ENCODE measurements around the gene ELAC2. TPM values are rescaled to one million over a fixed set of nuclear protein-coding genes. Genes with fewer than 3 reads are reported as not detected.

Gene ELAC2
- total RNA-seq, 1 experiment from 2014 or later, result 38.9 TPM

GRCh38 chr17:12966413-12966812 is 51.4 kb downstream of the ELAC2 start:
- POLR2A ChIA-PET, result interaction anchor here (0.5 kb wide), 1 partner anchor 12 kb away, joined by 3 read pairs; no protein-coding TSS in a partner anchor
- Mint-ChIP-seq H3K27ac (ENCODE audit: unreplicated experiment) (no peak overlapping the region), H3K4me3 (ENCODE audit: unreplicated experiment) (no peak overlapping the region), H3K36me3 (ENCODE audit: insufficient read depth, unreplicated experiment) (no peaks in the 10 kb centered on the region), H3K27me3 (ENCODE audit: insufficient read depth, unreplicated experiment) (no peaks in the 10 kb centered on the region), H3K9me3 (ENCODE audit: unreplicated experiment) (no peaks in the 10 kb centered on the region), H3K4me1 (ENCODE audit: low read depth, unreplicated experiment) (no peaks in the 10 kb centered on the region)
- Histone ChIP-seq H3K36me3 (ENCODE audit: control insufficient read depth, insufficient read depth, low read length) (no peaks in the 10 kb centered on the region), H3K4me3 (ENCODE audit: low read depth, low read length) (no peak overlapping the region), H3K9me3 (no peaks in the 10 kb centered on the region), H3K4me1 (no peaks in the 10 kb centered on the region), H3K27me3 (replicated peaks; ENCODE audit: control insufficient read depth, insufficient read depth, low read length) (no peaks in the 10 kb centered on the region)
- BruUV-seq (replicated peaks), result no TSS peak
- no peak for DNase-seq
- intact Hi-C loops (cut with micrococcal nuclease; ENCODE audit: unreplicated experiment), result no loop called here
- CTCF ChIA-PET, result no interaction called here
- TF ChIP-seq CTCF (IDR thresholded peaks at IDR 0.05; ENCODE audit: insufficient read depth in 1 of 2, low read depth in 1 of 2, low read length in 1 of 2, severe bottlenecking in 1 of 2, unreplicated experiment in 1 of 2), result no peak

- no peaks in the 10 kb centered on the region for H3K36me3 Mint-ChIP-seq (ENCODE audit: insufficient read depth, unreplicated experiment)
- no peak overlapping the region for H3K4me3 Mint-ChIP-seq (ENCODE audit: unreplicated experiment)
- intact Hi-C loops (cut with micrococcal nuclease; ENCODE audit: unreplicated experiment), result no loop called here
- TF ChIP-seq CTCF (IDR thresholded peaks at IDR 0.05; ENCODE audit: insufficient read depth in 1 of 2, low read depth in 1 of 2, low read length in 1 of 2, severe bottlenecking in 1 of 2, unreplicated experiment in 1 of 2), result no peak
- BruUV-seq (replicated peaks), result no TSS peak
- H3K4me3 ChIP-seq (ENCODE audit: low read depth, low read length), result no peak overlapping the region
- no peaks in the 10 kb centered on the region for H3K4me1 ChIP-seq
- H3K4me1 Mint-ChIP-seq (ENCODE audit: low read depth, unreplicated experiment), result no peaks in the 10 kb centered on the region
- ChIA-PET POLR2A (interaction anchor here (0.5 kb wide), 1 partner anchor 12 kb away, joined by 3 read pairs; no protein-coding TSS in a partner anchor), CTCF (no interaction called here)
- H3K9me3 Mint-ChIP-seq (ENCODE audit: unreplicated experiment), result no peaks in the 10 kb centered on the region
- H3K9me3 ChIP-seq, result no peaks in the 10 kb centered on the region
- H3K36me3 ChIP-seq (ENCODE audit: control insufficient read depth, insufficient read depth, low read length), result no peaks in the 10 kb centered on the region
- H3K27me3 Mint-ChIP-seq (ENCODE audit: insufficient read depth, unreplicated experiment), result no peaks in the 10 kb centered on the region
- H3K27ac Mint-ChIP-seq (ENCODE audit: unreplicated experiment), result no peak overlapping the region
- no peaks in the 10 kb centered on the region for H3K27me3 ChIP-seq (replicated peaks; ENCODE audit: control insufficient read depth, insufficient read depth, low read length)
- no peak for DNase-seq
Measured at GRCh38 chr17:12965988-12966387, 51.8 kb downstream of the ELAC2 start.

GRCh38 chr17:12964840-12965239 is 53.0 kb downstream of the ELAC2 start:
- no peak for DNase-seq
- H3K4me3 ChIP-seq (ENCODE audit: low read depth, low read length), result no peak overlapping the region
- H3K36me3 Mint-ChIP-seq (ENCODE audit: insufficient read depth, unreplicated experiment), result no peaks in the 10 kb centered on the region
- TF ChIP-seq CTCF (IDR thresholded peaks at IDR 0.05; ENCODE audit: insufficient read depth in 1 of 2, low read depth in 1 of 2, low read length in 1 of 2, severe bottlenecking in 1 of 2, unreplicated experiment in 1 of 2), result no peak
- CTCF ChIA-PET, result no interaction called here
- no peak overlapping the region for H3K27ac Mint-ChIP-seq (ENCODE audit: unreplicated experiment)
- H3K27me3 ChIP-seq (replicated peaks; ENCODE audit: control insufficient read depth, insufficient read depth, low read length), result no peaks in the 10 kb centered on the region
- no TSS peak for BruUV-seq (replicated peaks)
- H3K4me3 Mint-ChIP-seq (ENCODE audit: unreplicated experiment), result no peak overlapping the region
- H3K36me3 ChIP-seq (ENCODE audit: control insufficient read depth, insufficient read depth, low read length), result no peaks in the 10 kb centered on the region
- H3K4me1 ChIP-seq, result no peaks in the 10 kb centered on the region
- H3K9me3 Mint-ChIP-seq (ENCODE audit: unreplicated experiment), result no peaks in the 10 kb centered on the region
- H3K27me3 Mint-ChIP-seq (ENCODE audit: insufficient read depth, unreplicated experiment), result no peaks in the 10 kb centered on the region
- H3K4me1 Mint-ChIP-seq (ENCODE audit: low read depth, unreplicated experiment), result no peaks in the 10 kb centered on the region
- POLR2A ChIA-PET, result no interaction called here
- intact Hi-C loops (cut with micrococcal nuclease; ENCODE audit: unreplicated experiment), result no loop called here
- no peaks in the 10 kb centered on the region for H3K9me3 ChIP-seq

Data from Caco-2 (cell line).